ENCODE data around the gene CACNA1C.

The CACNA1C gene

GRCh38 chr12:2687726-2688125 lies 634.9 kb downstream of the CACNA1C start:
- no peak for DNase-seq

- no peak for DNase-seq
Observed at GRCh38 chr12:2688381-2688931, 635.7 kb downstream of the CACNA1C start.

- DNase-seq = no peak
Observed at GRCh38 chr12:2689393-2689792, 636.6 kb downstream of the CACNA1C start.

- DNase-seq = no peak
Observed at GRCh38 chr12:2689879-2690278, 637.1 kb downstream of the CACNA1C start.

GRCh38 chr12:2690348-2691005 lies 637.7 kb downstream of the CACNA1C start:
- no peak for DNase-seq

GRCh38 chr12:2691006-2691344 lies 638.2 kb downstream of the CACNA1C start:
- peak; percentile 71 to 75 for DNase-seq

GRCh38 chr12:2691345-2692071 lies 638.7 kb downstream of the CACNA1C start:
- DNase-seq = peak; percentile 32 to 72

- no peak for DNase-seq
Observed at GRCh38 chr12:2692080-2692479, 639.3 kb downstream of the CACNA1C start.

- DNase-seq = peak in 1 of 2 donors; percentile 18
Observed at GRCh38 chr12:2693244-2693860, 640.6 kb downstream of the CACNA1C start.

GRCh38 chr12:2693980-2694610 lies 641.3 kb downstream of the CACNA1C start:
- DNase-seq = no peak

GRCh38 chr12:2696136-2696535 lies 643.3 kb downstream of the CACNA1C start:
- DNase-seq = no peak

- no peak for DNase-seq
Observed at GRCh38 chr12:2697057-2697800, 644.4 kb downstream of the CACNA1C start.

GRCh38 chr12:2698566-2698965 lies 645.8 kb downstream of the CACNA1C start:
- DNase-seq = no peak

- no peak for DNase-seq
Observed at GRCh38 chr12:2710701-2711100, 657.9 kb downstream of the CACNA1C start.

- DNase-seq = no peak
Observed at GRCh38 chr12:2719392-2719791, 666.6 kb downstream of the CACNA1C start.

- DNase-seq = no peak
Observed at GRCh38 chr12:2722806-2723205, 670.0 kb downstream of the CACNA1C start.

- no peak for DNase-seq
Observed at GRCh38 chr12:2732290-2732689, 679.5 kb downstream of the CACNA1C start.

- no peak for DNase-seq
Observed at GRCh38 chr12:2733493-2734355, 680.9 kb downstream of the CACNA1C start.

GRCh38 chr12:2735432-2735831 lies 682.6 kb downstream of the CACNA1C start:
- no peak for DNase-seq

- DNase-seq = no peak
Observed at GRCh38 chr12:2737656-2738241, 685.0 kb downstream of the CACNA1C start.

GRCh38 chr12:2739069-2739468 lies 686.3 kb downstream of the CACNA1C start:
- no peak for DNase-seq
